SK-N-SH treated with all-trans-retinoic acid at 6 μM for 48 hours (cell line): Measurements from ENCODE around the gene ANG.

ENCODE experiments used
- ARNTL ChIP-seq: fragments of 450-650 bp; formaldehyde crosslinking; IDR thresholded peaks from 2 replicates; pipeline ENCODE4 v1.5.0; 2020; ENCODE audit warnings: low read depth, mild to moderate bottlenecking, moderate library complexity, borderline replicate concordance
- BACH2 ChIP-seq: fragments of 250-450 bp; sonication (Bioruptor Pico); IDR thresholded peaks from 2 replicates; pipeline ENCODE4 v1.9.0; 2021; ENCODE audit warnings: mild to moderate bottlenecking, borderline replicate concordance
- CREB5 ChIP-seq: fragments of 250-450 bp; sonication (Bioruptor Pico); IDR thresholded peaks from 2 replicates; pipeline ENCODE4 v1.5.1; 2020; ENCODE audit warnings: low read depth, mild to moderate bottlenecking, moderate library complexity
- CSRNP3 ChIP-seq: fragments of 250-450 bp; sonication (Bioruptor Pico); IDR thresholded peaks from 2 replicates; pipeline ENCODE4 v1.5.1; 2021; ENCODE audit warnings: mild to moderate bottlenecking, moderate library complexity
- GLIS3 ChIP-seq: fragments of 250-450 bp; sonication (Bioruptor Pico); IDR thresholded peaks from 2 replicates; pipeline ENCODE4 v1.5.0; 2020; ENCODE audit warnings: mild to moderate bottlenecking, moderate library complexity
- PATZ1 ChIP-seq: fragments of 250-450 bp; sonication (Bioruptor Pico); IDR thresholded peaks from 2 replicates; pipeline ENCODE4 v1.8.0; 2020; ENCODE audit warnings: mild to moderate bottlenecking, moderate library complexity, borderline replicate concordance
- RARB ChIP-seq: fragments of 250-450 bp; sonication (Bioruptor Pico); IDR thresholded peaks from 2 replicates; pipeline ENCODE4 v1.8.0; 2021; ENCODE audit warnings: mild to moderate bottlenecking, moderate library complexity
- TCF4 ChIP-seq: fragments of 250-450 bp; sonication (Bioruptor Pico); IDR thresholded peaks from 2 replicates; pipeline ENCODE4 v1.8.0; 2021; ENCODE audit warnings: mild to moderate bottlenecking, moderate library complexity, borderline replicate concordance
- TSHZ2 ChIP-seq: fragments of 250-450 bp; sonication (Bioruptor Pico); IDR thresholded peaks from 2 replicates; pipeline ENCODE4 v1.5.0; 2020; ENCODE audit warnings: mild to moderate bottlenecking, moderate library complexity
- ZC3H10 ChIP-seq: fragments of 250-450 bp; sonication (Bioruptor Pico); IDR thresholded peaks from 2 replicates; pipeline ENCODE4 v1.5.1; 2021; ENCODE audit warnings: mild to moderate bottlenecking, moderate library complexity
- ZFP3 ChIP-seq: fragments of 250-450 bp; sonication (Bioruptor Pico); IDR thresholded peaks from 2 replicates; pipeline ENCODE4 v1.5.0; 2020; ENCODE audit warnings: mild to moderate bottlenecking, moderate library complexity
- ZFP30 ChIP-seq: fragments of 450-650 bp; formaldehyde crosslinking; IDR thresholded peaks from 2 replicates; pipeline ENCODE4 v1.5.0; 2022; ENCODE audit warnings: mild to moderate bottlenecking, moderate library complexity
- ZNF565 ChIP-seq: fragments of 450-650 bp; formaldehyde crosslinking; conservative IDR thresholded peaks from 2 replicates; pipeline ENCODE4 v1.5.0; 2020; ENCODE audit warnings: low read depth, mild to moderate bottlenecking, moderate library complexity
- ZNF8 ChIP-seq: fragments of 450-650 bp; formaldehyde crosslinking; IDR thresholded peaks from 2 replicates; pipeline ENCODE4 v1.5.0; 2020; ENCODE audit warnings: mild to moderate bottlenecking, moderate library complexity

- no peak for TF ChIP-seq PATZ1 (CRISPR knock-in tag)
- TF ChIP-seq ARNTL (CRISPR knock-in tag): no peak
- TF ChIP-seq ZC3H10 (CRISPR knock-in tag): no peak
- no peak for TF ChIP-seq TSHZ2 (CRISPR knock-in tag)
- no peak for TF ChIP-seq GLIS3 (CRISPR knock-in tag)
- no peak for TF ChIP-seq ZFP3 (CRISPR knock-in tag)
- no peak for TF ChIP-seq TCF4 (CRISPR knock-in tag)
- no peak for TF ChIP-seq ZFP30
- TF ChIP-seq ZNF8 (CRISPR knock-in tag): no peak
- no peak for TF ChIP-seq ZNF565 (CRISPR knock-in tag)
- TF ChIP-seq RARB (CRISPR knock-in tag): no peak
- TF ChIP-seq CSRNP3: no peak
- TF ChIP-seq BACH2: no peak
- TF ChIP-seq CREB5: no peak
Observed at GRCh38 chr14:20683891-20684661, 4.5 kb upstream of the ANG start, which contains the start of gene RNASE4.
